ENCODE results near the gene ZNF804A.

DNA sequence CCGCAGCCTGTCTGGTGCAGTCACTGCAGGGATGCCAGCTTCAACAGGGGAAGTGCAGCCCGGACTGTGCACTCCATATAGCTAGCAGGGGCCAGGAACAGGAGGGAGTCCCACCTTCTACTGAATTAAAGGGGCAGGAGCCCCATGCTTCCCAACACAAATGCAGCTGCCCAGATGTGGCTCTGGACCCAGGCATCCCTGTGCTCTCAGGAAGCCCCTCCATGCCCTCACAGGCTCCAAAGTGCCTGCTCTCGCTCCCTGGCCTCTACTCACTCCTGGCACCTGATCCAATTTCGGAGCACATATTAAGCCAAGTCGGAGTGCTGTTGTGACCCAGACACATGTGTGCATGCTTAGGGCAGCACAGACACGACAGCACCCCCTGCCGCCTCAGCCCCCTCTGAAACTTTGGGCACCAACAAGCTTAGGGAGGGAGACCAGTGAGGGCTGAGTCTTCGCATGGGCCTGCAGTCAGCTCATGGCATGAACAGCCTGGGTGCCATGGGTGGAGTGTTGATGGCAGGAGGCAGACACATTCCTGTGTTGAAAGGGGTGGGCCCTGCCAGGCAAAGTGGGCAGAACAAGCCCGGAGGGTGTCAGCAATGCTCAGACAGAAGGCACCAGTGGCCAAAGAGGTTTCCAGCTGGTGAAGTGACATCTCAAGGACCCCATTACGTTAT is 83.5 kb downstream of the ZNF804A start:
- TF ChIP-seq, protein P1, sequence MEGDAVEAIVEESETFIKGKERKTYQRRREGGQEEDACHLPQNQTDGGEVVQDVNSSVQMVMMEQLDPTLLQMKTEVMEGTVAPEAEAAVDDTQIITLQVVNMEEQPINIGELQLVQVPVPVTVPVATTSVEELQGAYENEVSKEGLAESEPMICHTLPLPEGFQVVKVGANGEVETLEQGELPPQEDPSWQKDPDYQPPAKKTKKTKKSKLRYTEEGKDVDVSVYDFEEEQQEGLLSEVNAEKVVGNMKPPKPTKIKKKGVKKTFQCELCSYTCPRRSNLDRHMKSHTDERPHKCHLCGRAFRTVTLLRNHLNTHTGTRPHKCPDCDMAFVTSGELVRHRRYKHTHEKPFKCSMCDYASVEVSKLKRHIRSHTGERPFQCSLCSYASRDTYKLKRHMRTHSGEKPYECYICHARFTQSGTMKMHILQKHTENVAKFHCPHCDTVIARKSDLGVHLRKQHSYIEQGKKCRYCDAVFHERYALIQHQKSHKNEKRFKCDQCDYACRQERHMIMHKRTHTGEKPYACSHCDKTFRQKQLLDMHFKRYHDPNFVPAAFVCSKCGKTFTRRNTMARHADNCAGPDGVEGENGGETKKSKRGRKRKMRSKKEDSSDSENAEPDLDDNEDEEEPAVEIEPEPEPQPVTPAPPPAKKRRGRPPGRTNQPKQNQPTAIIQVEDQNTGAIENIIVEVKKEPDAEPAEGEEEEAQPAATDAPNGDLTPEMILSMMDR (IDR thresholded peaks at IDR 0.05) = no peak
- TF ChIP-seq POLR2A (IDR thresholded peaks at IDR 0.05) = no peak

Measured in lower leg skin (tissue), 3 donors.